GM12891 (cell line): ENCODE results near the gene SIRPA.
"Not testable (repeated sequence)": the region's sequence is repeated elsewhere in the genome, so short reads cannot be mapped to it uniquely, and the experiment has no call there.

ENCODE experiments used
- PAX5 ChIP-seq: IDR thresholded peaks from 2 replicates; pipeline ENCODE4 v1.6.1; 2011; ENCODE audit warnings: low read length, moderate library complexity, mild to moderate bottlenecking; ENCODE audit not compliant: insufficient read depth, severe bottlenecking
- POLR2A ChIP-seq: IDR thresholded peaks from 2 replicates; pipeline ENCODE4 v1.6.1; 2011; ENCODE audit warnings: low read depth, low read length, control low read depth
- POLR2AphosphoS5 ChIP-seq: IDR thresholded peaks from 2 replicates; pipeline ENCODE4 v1.6.1; 2011; ENCODE audit warnings: low read depth, low read length, control low read depth
- POU2F2 ChIP-seq: IDR thresholded peaks from 2 replicates; pipeline ENCODE4 v1.6.1; 2011; ENCODE audit warnings: low read depth, mild to moderate bottlenecking, control low read depth, low read length, moderate library complexity
- SPI1 ChIP-seq: IDR thresholded peaks from 2 replicates; pipeline ENCODE4 v1.6.1; 2011; ENCODE audit warnings: low read depth, low read length, control low read depth
- TAF1 ChIP-seq: IDR thresholded peaks from 2 replicates; pipeline ENCODE4 v1.6.1; 2011; ENCODE audit warnings: low read depth, low read length, control low read depth

GRCh38 chr20:1915233-1915632 is 20.0 kb downstream of the SIRPA start:
- TF ChIP-seq POLR2AphosphoS5, POLR2A, TAF1, PAX5, SPI1, POU2F2: not testable (repeated sequence)
